ENCODE measurements around the gene PSAP. TPM values are rescaled to one million over a fixed set of nuclear protein-coding genes. Genes with fewer than 3 reads are reported as not detected.

The PSAP gene
- total RNA-seq, 1 experiment from 2014 or later: 397 TPM

GRCh38 chr10:71829171-71829570 is 21.9 kb downstream of the PSAP start:
- DNase-seq (ENCODE audit: low spot score): no peak
- CTCF ChIA-PET: interaction anchor here (1.0 kb wide), 1 partner anchor 67 kb away, joined by 4 read pairs; no protein-coding TSS in a partner anchor

More at GRCh38 chr10:71829171-71829570, 21.9 kb downstream of the PSAP start:
- no peaks in the 10 kb centered on the region for H3K9me3 Mint-ChIP-seq
- POLR2A ChIA-PET: no interaction called here
- H3K27ac Mint-ChIP-seq: no peak overlapping the region
- H3K36me3 Mint-ChIP-seq: peaks cover 71% of the 10 kb centered on the region
- H3K4me3 Mint-ChIP-seq: no peak overlapping the region
- no peak for ATAC-seq
- H3K4me1 Mint-ChIP-seq: peaks cover 20% of the 10 kb centered on the region
- H3K27me3 Mint-ChIP-seq (ENCODE audit: low read depth): no peaks in the 10 kb centered on the region
- TF ChIP-seq ZNF425 (CRISPR knock-in tag; conservative IDR thresholded peaks at IDR 0.05) (no peak), ZSCAN18 (CRISPR knock-in tag; IDR thresholded peaks at IDR 0.05) (no peak), ZNF317 (CRISPR knock-in tag; IDR thresholded peaks at IDR 0.05; ENCODE audit: borderline replicate concordance, low read depth) (no peak), JAZF1 (CRISPR knock-in tag; IDR thresholded peaks at IDR 0.05) (no peak), STAT6 (CRISPR knock-in tag; conservative IDR thresholded peaks at IDR 0.05; ENCODE audit: low read depth) (no peak), ATF6 (CRISPR knock-in tag; IDR thresholded peaks at IDR 0.05) (no peak), CTCF (IDR thresholded peaks at IDR 0.05) (no peak), RELA (CRISPR knock-in tag; IDR thresholded peaks at IDR 0.05; ENCODE audit: borderline replicate concordance) (no peak), NFATC4 (CRISPR knock-in tag; IDR thresholded peaks at IDR 0.05) (no peak), MXD4 (CRISPR knock-in tag; IDR thresholded peaks at IDR 0.05; ENCODE audit: borderline replicate concordance) (no peak), ZNF532 (CRISPR knock-in tag; IDR thresholded peaks at IDR 0.05; ENCODE audit: borderline replicate concordance) (no peak)
- TF ChIP-seq, protein P1, sequence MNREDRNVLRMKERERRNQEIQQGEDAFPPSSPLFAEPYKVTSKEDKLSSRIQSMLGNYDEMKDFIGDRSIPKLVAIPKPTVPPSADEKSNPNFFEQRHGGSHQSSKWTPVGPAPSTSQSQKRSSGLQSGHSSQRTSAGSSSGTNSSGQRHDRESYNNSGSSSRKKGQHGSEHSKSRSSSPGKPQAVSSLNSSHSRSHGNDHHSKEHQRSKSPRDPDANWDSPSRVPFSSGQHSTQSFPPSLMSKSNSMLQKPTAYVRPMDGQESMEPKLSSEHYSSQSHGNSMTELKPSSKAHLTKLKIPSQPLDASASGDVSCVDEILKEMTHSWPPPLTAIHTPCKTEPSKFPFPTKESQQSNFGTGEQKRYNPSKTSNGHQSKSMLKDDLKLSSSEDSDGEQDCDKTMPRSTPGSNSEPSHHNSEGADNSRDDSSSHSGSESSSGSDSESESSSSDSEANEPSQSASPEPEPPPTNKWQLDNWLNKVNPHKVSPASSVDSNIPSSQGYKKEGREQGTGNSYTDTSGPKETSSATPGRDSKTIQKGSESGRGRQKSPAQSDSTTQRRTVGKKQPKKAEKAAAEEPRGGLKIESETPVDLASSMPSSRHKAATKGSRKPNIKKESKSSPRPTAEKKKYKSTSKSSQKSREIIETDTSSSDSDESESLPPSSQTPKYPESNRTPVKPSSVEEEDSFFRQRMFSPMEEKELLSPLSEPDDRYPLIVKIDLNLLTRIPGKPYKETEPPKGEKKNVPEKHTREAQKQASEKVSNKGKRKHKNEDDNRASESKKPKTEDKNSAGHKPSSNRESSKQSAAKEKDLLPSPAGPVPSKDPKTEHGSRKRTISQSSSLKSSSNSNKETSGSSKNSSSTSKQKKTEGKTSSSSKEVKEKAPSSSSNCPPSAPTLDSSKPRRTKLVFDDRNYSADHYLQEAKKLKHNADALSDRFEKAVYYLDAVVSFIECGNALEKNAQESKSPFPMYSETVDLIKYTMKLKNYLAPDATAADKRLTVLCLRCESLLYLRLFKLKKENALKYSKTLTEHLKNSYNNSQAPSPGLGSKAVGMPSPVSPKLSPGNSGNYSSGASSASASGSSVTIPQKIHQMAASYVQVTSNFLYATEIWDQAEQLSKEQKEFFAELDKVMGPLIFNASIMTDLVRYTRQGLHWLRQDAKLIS (CRISPR knock-in tag; IDR thresholded peaks at IDR 0.05; ENCODE audit: borderline replicate concordance): no peak
- TF ChIP-seq, protein P2, sequence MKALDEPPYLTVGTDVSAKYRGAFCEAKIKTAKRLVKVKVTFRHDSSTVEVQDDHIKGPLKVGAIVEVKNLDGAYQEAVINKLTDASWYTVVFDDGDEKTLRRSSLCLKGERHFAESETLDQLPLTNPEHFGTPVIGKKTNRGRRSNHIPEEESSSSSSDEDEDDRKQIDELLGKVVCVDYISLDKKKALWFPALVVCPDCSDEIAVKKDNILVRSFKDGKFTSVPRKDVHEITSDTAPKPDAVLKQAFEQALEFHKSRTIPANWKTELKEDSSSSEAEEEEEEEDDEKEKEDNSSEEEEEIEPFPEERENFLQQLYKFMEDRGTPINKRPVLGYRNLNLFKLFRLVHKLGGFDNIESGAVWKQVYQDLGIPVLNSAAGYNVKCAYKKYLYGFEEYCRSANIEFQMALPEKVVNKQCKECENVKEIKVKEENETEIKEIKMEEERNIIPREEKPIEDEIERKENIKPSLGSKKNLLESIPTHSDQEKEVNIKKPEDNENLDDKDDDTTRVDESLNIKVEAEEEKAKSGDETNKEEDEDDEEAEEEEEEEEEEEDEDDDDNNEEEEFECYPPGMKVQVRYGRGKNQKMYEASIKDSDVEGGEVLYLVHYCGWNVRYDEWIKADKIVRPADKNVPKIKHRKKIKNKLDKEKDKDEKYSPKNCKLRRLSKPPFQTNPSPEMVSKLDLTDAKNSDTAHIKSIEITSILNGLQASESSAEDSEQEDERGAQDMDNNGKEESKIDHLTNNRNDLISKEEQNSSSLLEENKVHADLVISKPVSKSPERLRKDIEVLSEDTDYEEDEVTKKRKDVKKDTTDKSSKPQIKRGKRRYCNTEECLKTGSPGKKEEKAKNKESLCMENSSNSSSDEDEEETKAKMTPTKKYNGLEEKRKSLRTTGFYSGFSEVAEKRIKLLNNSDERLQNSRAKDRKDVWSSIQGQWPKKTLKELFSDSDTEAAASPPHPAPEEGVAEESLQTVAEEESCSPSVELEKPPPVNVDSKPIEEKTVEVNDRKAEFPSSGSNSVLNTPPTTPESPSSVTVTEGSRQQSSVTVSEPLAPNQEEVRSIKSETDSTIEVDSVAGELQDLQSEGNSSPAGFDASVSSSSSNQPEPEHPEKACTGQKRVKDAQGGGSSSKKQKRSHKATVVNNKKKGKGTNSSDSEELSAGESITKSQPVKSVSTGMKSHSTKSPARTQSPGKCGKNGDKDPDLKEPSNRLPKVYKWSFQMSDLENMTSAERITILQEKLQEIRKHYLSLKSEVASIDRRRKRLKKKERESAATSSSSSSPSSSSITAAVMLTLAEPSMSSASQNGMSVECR (CRISPR knock-in tag; IDR thresholded peaks at IDR 0.05; ENCODE audit: borderline replicate concordance): no peak
